SH-SY5Y (cell line): ENCODE results near the gene CXCL14.

Source experiments
- GATA2 ChIP-seq: IDR thresholded peaks from 2 replicates; pipeline ENCODE4 v1.6.1; 2011; ENCODE audit warnings: mild to moderate bottlenecking, low read depth, low read length
- GATA3 ChIP-seq: IDR thresholded peaks from 2 replicates; pipeline ENCODE4 v1.6.1; 2011; ENCODE audit warnings: low read depth, mild to moderate bottlenecking, low read length, moderate library complexity

GRCh38 chr5:135521964-135522363 is 56.8 kb downstream of the CXCL14 start:
- TF ChIP-seq GATA2: no peak
- TF ChIP-seq GATA3: no peak
